Activated T-helper 1 cell treated with anti-CD3 and anti-CD28 coated beads, Interleukin-12 subunit alpha, Interleukin-12 subunit beta, Interleukin-2, Interleukin-4 antibody, amounts not matched to agents 30 ng/mL and 10 ng/mL and 1 ng/mL, durations not matched to agents 14 hours and 24 hours and 36 hours (primary cell): ENCODE measurements around the gene FANCD2. TPM values are rescaled to one million over a fixed set of nuclear protein-coding genes. Genes with fewer than 3 reads are reported as not detected.

ENCODE experiments used
- DNase-seq: peaks from one replicate; pipeline ENCODE4 v3.0.0; 2021; ENCODE audit warnings: low spot score
- H3K27ac Mint-ChIP-seq: one replicate; pipeline ENCODE4 v1.8.0; 2021; ENCODE audit warnings: mild to moderate bottlenecking, mixed read lengths
- H3K27me3 Mint-ChIP-seq: one replicate; pipeline ENCODE4 v1.8.0; 2022; ENCODE audit warnings: mild to moderate bottlenecking, moderate library complexity, mixed read lengths; ENCODE audit not compliant: insufficient read depth
- H3K36me3 Mint-ChIP-seq: one replicate; pipeline ENCODE4 v1.8.0; 2021; ENCODE audit warnings: low read depth, mixed read lengths
- H3K4me1 Mint-ChIP-seq: one replicate; pipeline ENCODE4 v1.8.0; 2021; ENCODE audit warnings: low read depth, mixed read lengths
- H3K4me3 Mint-ChIP-seq: one replicate; pipeline ENCODE4 v1.8.0; 2021; ENCODE audit warnings: mild to moderate bottlenecking, moderate library complexity, mixed read lengths
- H3K9me3 Mint-ChIP-seq: one replicate; pipeline ENCODE4 v1.8.0; 2021; ENCODE audit warnings: mixed read lengths
- intact Hi-C: fragments of 100-400 bp; cut with micrococcal nuclease; formaldehyde crosslinking; loops from one replicate; pipeline ENCODE4 v1.15.1; 2024
- total RNA-seq: library from RNA; stranded (reverse); gene quantifications from 2 replicates; pipeline ENCODE4 v1.2.3, GENCODE V29; 2022

The FANCD2 gene
- total RNA-seq, result 63.4 and 64.2 TPM in 2 replicates

DNA sequence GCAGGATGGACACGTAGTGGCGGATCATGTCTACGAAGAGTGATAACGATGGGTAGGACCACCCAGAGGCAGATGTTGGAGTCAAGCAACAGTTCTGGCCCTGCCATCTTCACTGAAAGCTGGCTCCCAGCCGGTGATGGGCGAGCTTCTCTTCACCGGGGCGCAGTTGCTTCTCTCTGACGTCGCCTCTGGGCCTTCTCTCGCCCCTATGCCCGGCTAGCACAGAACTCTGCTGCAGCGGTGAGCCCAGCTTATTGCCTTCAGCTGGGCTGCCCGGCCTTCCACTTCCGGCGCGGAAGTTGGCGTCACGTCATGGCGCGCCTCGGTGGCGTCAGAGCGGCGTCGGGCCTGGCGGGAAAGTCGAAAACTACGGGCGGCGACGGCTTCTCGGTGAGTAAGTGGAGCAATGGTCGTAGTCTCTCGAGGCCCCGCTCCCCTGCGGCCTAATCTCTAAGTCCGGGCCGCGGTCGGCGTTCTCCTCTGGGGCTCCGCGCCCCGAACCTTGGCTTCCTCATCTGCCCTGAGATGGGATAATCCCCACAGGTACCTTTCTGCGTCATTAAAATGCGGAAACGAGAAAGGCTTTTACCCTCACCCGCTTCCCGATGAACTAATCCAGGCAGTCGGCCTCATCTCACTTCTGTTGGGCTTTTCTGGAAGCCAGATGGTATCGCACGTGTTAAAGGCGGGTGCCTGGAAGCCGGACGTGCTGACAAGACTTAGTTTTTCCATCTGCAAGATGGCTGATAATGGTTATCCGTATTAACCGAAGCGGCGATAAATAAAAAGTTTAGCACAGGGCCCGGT is at the start of gene FANCD2:
Gene FANCD2, plus strand, starts transcription at position 354 of the 807 bp plus-strand sequence. CDS start 2,221 bp downstream, outside the sequence.
- peaks cover 33% of the 10 kb centered on the region for H3K4me1 Mint-ChIP-seq

DNA sequence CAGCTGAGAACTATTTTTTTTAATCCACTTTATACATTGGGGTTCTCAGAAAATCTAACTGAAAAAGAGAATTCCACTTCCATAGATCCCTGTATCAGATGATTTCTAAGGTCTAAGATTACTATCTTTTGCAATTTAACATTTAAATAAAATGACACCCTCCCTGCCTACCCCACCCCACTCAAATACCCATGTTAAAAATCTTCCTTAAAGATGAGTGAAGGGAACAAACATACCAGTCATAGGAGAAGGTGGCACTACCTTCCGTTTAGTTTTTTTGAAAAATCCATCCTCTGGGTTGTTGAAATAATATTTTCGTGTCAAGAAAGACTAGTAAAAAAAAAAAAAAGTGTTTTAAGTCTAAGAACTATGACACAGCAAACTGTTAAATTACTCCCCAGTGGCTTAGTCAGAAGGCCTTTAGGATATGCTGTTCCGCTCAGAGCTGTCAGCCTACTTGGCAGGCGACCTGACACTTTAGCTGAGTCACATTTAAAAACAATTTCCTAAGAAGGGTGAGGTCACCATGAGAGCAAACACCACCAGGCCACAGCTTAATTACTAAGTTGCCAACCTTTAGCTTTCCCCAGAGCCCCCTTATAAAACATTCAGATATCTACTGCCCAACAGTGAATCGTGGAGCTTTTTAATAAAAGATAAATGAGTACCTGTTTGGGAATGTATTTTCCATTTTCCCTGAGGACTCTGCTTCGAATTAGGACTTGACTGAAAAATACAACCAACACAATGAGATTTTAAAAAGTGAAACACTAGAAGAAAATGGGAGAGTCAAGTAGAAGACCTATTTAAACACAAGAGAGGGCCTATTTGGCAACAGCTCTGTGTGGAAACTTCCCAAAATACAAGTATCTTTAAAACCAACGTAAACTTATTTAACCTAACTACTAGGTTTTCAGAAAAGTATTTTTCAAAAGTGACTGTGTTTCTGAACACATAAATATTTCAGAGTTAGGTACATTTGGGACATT is 49.2 kb upstream of the FANCD2 start:
- Mint-ChIP-seq H3K4me1 (peaks cover 26% of the 10 kb centered on the region), H3K27ac (peak overlapping the region; percentile 84), H3K9me3 (no peaks in the 10 kb centered on the region), H3K4me3 (no peak overlapping the region), H3K27me3 (no peaks in the 10 kb centered on the region), H3K36me3 (peaks cover 24% of the 10 kb centered on the region)
- no peak for DNase-seq
- intact Hi-C loops, result no loop called here

More for the DNA sequence above, at the start of gene FANCD2:
- H3K36me3 Mint-ChIP-seq, result peaks cover 28% of the 10 kb centered on the region
- no peaks in the 10 kb centered on the region for H3K9me3 Mint-ChIP-seq
- intact Hi-C loops, result loop anchor here (1.0 to 2.0 kb wide), 13 partner anchors 15 to 663 kb away; partner anchors contain the start of genes BRK1, CRELD1, JAGN1 and TADA3
- peak within 1 kb of the TSS; percentile 98 for H3K4me3 Mint-ChIP-seq
- peak; percentile 90 for DNase-seq
- no peaks in the 10 kb centered on the region for H3K27me3 Mint-ChIP-seq
- peak within 1 kb of the TSS; percentile 99 for H3K27ac Mint-ChIP-seq

- H3K9me3 Mint-ChIP-seq, result no peaks in the 10 kb centered on the region
- DNase-seq, result no peak
- H3K27me3 Mint-ChIP-seq, result no peaks in the 10 kb centered on the region
- H3K4me1 Mint-ChIP-seq, result peaks cover 36% of the 10 kb centered on the region
- peak overlapping the region; percentile 71 for H3K27ac Mint-ChIP-seq
- H3K36me3 Mint-ChIP-seq, result peaks cover 18% of the 10 kb centered on the region
- no peak overlapping the region for H3K4me3 Mint-ChIP-seq
- intact Hi-C loops, result no loop called here
Measured at GRCh38 chr3:9978710-9979305, 47.4 kb upstream of the FANCD2 start.

GRCh38 chr3:9980251-9980650 is 46.0 kb upstream of the FANCD2 start:
- no peak overlapping the region for H3K27ac Mint-ChIP-seq
- peaks cover 13% of the 10 kb centered on the region for H3K36me3 Mint-ChIP-seq
- no peak for DNase-seq
- H3K4me1 Mint-ChIP-seq, result peaks cover 36% of the 10 kb centered on the region
- H3K4me3 Mint-ChIP-seq, result no peak overlapping the region
- no peaks in the 10 kb centered on the region for H3K9me3 Mint-ChIP-seq
- intact Hi-C loops, result no loop called here
- H3K27me3 Mint-ChIP-seq, result no peaks in the 10 kb centered on the region

DNA sequence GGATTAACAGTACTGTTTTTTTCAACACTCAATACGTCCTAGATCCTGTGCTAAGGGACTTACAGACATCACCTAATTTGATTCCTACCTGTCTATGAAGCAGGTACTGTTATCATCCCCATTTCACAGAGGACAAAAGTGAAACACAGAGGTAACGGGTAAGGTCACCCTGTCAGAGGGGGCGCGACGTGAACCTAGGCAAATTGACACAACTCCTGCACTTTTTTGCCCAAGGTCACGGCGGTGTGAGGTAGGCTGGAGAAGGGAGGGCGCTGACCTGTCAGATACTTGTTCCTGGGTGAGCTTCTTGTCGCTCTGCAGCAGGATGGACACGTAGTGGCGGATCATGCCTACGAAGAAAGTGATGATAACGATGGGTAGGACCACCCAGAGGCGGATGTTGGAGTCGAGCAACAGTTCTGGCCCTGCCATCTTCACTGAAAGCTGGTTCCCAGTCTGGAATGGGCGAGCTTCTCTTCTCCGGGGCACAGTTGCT is 40.0 kb upstream of the FANCD2 start:
- Mint-ChIP-seq H3K27ac (peak overlapping the region; percentile 98), H3K4me1 (peaks cover 27% of the 10 kb centered on the region), H3K27me3 (no peaks in the 10 kb centered on the region), H3K4me3 (peak overlapping the region; percentile 97), H3K36me3 (peaks cover 9% of the 10 kb centered on the region), H3K9me3 (no peaks in the 10 kb centered on the region)
- intact Hi-C loops, result loop anchor here (1.0 to 5.0 kb wide), 7 partner anchors 33 to 589 kb away; partner anchors contain the start of genes ARPC4, BRPF1, CRELD1 and PRRT3
- no peak for DNase-seq

DNA sequence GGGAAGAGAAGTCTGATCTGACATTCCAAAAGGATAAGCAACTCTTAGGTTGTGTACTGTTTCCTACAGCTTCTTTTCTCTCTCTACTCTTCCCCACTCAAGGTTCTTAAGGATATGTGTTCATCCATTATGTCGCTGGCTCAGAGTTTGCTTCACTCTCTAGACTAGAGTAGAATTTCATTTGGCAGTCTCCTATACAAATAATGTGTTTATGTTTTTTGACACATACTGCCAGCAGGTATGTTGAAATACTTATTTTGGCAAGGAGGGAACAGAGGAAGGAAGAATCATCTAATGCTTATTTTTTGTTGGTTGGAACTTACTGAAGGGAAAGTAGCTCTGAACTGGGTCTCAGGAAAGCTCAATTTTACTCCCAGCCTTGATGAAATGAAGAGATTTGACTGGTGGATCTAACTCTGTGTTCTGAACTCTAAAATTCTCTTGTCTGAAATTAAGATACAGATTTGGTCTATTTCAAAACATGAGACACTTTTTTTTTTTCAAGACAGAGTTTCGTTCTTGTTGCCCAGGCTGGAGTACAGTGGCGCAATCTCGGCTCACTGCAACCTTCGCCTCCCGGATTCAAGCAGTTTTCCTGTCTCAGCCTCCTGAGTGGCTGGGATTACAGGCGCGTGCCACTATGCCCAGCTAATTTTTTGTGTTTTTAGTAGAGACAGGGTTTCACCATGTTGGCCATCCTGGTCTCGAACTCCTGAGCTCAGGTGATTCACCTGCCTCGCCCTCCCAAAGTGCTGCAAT is 32.0 kb upstream of the FANCD2 start:
- Mint-ChIP-seq H3K36me3 (peaks cover 23% of the 10 kb centered on the region), H3K4me1 (no peaks in the 10 kb centered on the region), H3K27ac (no peak overlapping the region), H3K4me3 (no peak overlapping the region), H3K9me3 (no peaks in the 10 kb centered on the region), H3K27me3 (no peaks in the 10 kb centered on the region)
- DNase-seq, result no peak
- intact Hi-C loops, result no loop called here

DNA sequence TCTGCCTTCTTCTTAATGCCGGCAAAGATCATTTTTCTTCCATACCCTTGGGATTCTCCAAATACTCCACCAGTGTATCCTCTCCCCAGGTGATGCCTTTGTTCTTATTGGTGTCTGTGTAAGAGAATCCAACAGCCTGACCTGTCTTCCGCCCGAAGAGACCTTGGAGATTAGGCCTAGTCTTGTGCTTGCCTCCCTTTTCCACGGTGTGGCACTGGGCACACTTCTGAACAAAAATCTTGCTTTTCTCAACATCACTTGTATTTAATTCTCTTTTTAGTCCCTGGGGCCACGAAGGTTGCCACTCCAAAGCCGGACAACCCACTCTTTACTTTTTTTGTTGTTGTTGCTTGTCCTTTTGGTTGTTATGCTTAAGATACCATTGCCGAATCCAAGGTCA is 25.6 kb upstream of the FANCD2 start:
- intact Hi-C loops, result no loop called here
- no peak for DNase-seq
- Mint-ChIP-seq H3K36me3 (peaks cover 26% of the 10 kb centered on the region), H3K4me1 (no peaks in the 10 kb centered on the region), H3K27ac (no peak overlapping the region), H3K9me3 (no peaks in the 10 kb centered on the region), H3K27me3 (no peaks in the 10 kb centered on the region), H3K4me3 (no peak overlapping the region)

DNA sequence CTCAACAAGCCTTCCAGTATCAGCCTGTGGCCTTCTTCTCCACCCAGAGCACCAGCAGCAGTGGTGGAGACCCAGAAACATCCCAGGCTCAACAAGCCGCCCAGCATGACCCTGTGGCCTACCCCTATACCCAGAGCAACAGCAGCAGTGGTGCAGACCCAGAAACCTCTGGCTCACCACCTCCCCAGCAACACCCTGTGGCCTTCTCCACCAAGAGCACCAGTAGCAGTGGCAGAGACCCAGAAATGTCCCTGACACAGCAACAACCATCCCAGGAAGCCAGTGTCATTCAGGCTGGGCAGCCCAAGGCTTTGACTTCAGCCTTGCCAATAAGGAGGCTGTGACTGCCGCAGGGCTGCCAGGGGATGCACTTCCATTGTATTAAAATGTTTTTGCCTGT is 23.3 kb upstream of the FANCD2 start:
- no peak for DNase-seq
- no peak overlapping the region for H3K4me3 Mint-ChIP-seq
- H3K9me3 Mint-ChIP-seq, result no peaks in the 10 kb centered on the region
- no peaks in the 10 kb centered on the region for H3K27me3 Mint-ChIP-seq
- H3K36me3 Mint-ChIP-seq, result peaks cover 20% of the 10 kb centered on the region
- no peak overlapping the region for H3K27ac Mint-ChIP-seq
- intact Hi-C loops, result no loop called here
- peaks cover 5% of the 10 kb centered on the region for H3K4me1 Mint-ChIP-seq

- Mint-ChIP-seq H3K4me1 (peaks cover 11% of the 10 kb centered on the region), H3K36me3 (peaks cover 16% of the 10 kb centered on the region), H3K27ac (no peak overlapping the region), H3K27me3 (no peaks in the 10 kb centered on the region), H3K9me3 (no peaks in the 10 kb centered on the region), H3K4me3 (no peak overlapping the region)
- intact Hi-C loops, result no loop called here
- no peak for DNase-seq
Measured at GRCh38 chr3:10004506-10004905, 21.7 kb upstream of the FANCD2 start.

DNA sequence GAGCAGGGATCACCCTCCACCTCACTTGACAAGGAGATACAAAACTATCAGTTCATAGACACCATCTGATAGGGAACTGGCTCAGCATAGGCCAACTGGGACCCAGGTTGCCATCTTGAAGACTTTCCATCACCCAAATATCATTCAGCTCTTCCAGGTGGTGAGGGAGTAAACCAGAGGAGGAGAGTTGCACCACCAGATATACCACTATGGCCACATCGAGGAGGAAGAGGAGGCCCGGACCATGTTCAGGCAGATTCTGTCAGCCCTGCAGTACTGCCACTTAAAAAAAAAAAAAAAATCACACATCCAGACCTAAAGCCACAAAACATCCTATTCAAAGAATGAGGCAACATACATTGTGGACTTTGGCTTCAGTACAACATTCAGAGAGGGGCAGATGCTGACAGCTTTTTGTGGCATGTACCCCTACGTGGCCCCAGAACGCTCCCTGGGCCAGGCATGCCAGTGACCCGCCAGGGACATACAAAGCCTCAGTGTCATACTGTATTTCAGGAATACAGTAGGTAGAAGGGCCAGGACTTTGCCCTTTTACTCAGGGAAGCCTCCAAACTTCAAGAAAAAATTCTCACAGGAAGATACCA is 21.2 kb upstream of the FANCD2 start:
- H3K27ac Mint-ChIP-seq, result no peak overlapping the region

GRCh38 chr3:10006048-10006761 is 20.0 kb upstream of the FANCD2 start:
- Mint-ChIP-seq H3K4me1 (peaks cover 18% of the 10 kb centered on the region), H3K9me3 (no peaks in the 10 kb centered on the region), H3K4me3 (no peak overlapping the region), H3K27ac (no peak overlapping the region), H3K27me3 (peaks cover 2% of the 10 kb centered on the region), H3K36me3 (peaks cover 6% of the 10 kb centered on the region)
- intact Hi-C loops, result no loop called here
- DNase-seq, result no peak

More for the DNA sequence above, 21.2 kb upstream of the FANCD2 start:
- no peaks in the 10 kb centered on the region for H3K27me3 Mint-ChIP-seq
- no peak overlapping the region for H3K4me3 Mint-ChIP-seq
- no peak for DNase-seq
- intact Hi-C loops, result no loop called here
- peaks cover 16% of the 10 kb centered on the region for H3K36me3 Mint-ChIP-seq
- no peaks in the 10 kb centered on the region for H3K9me3 Mint-ChIP-seq
- peaks cover 12% of the 10 kb centered on the region for H3K4me1 Mint-ChIP-seq
